Measurements from ENCODE around the gene ZNF521.

ZNF521 gene

GRCh38 chr18:25089470-25089869, 262.5 kb downstream of the ZNF521 start:
- H3K27ac ChIP-seq: no peak overlapping the region

GRCh38 chr18:25086876-25087275, 265.1 kb downstream of the ZNF521 start:
- Histone ChIP-seq H3K9ac (no peak overlapping the region), H3K27ac (no peak overlapping the region), H4K20me1 (no peaks in the 10 kb centered on the region), H3K4me3 (no peak overlapping the region), H3K9me3 (no peaks in the 10 kb centered on the region), H3K36me3 (no peaks in the 10 kb centered on the region), H3K4me1 (no peaks in the 10 kb centered on the region), H3K4me2 (no peak overlapping the region), H3K27me3 (no peaks in the 10 kb centered on the region)
- no peak for TF ChIP-seq Cebpa-rat (IDR thresholded peaks at IDR 0.05)

More at GRCh38 chr18:25089470-25089869, 262.5 kb downstream of the ZNF521 start:
- H3K27me3 ChIP-seq: no peaks in the 10 kb centered on the region
- TF ChIP-seq Cebpa-rat (IDR thresholded peaks at IDR 0.05): no peak
- no peaks in the 10 kb centered on the region for H3K36me3 ChIP-seq
- H3K9me3 ChIP-seq: no peaks in the 10 kb centered on the region
- H3K9ac ChIP-seq: no peak overlapping the region
- H3K4me2 ChIP-seq: no peak overlapping the region
- H4K20me1 ChIP-seq: no peaks in the 10 kb centered on the region
- no peaks in the 10 kb centered on the region for H3K4me1 ChIP-seq
- H3K4me3 ChIP-seq: no peak overlapping the region

- Histone ChIP-seq H3K36me3 (no peaks in the 10 kb centered on the region), H3K4me1 (no peaks in the 10 kb centered on the region), H3K27ac (no peak overlapping the region), H3K27me3 (no peaks in the 10 kb centered on the region), H4K20me1 (no peaks in the 10 kb centered on the region), H3K4me2 (no peak overlapping the region), H3K4me3 (no peak overlapping the region), H3K9me3 (no peaks in the 10 kb centered on the region), H3K9ac (no peak overlapping the region)
- no peak for TF ChIP-seq Cebpa-rat (IDR thresholded peaks at IDR 0.05)
Observed at GRCh38 chr18:25081001-25081400, 271.0 kb downstream of the ZNF521 start.

GRCh38 chr18:25080211-25080610, 271.8 kb downstream of the ZNF521 start:
- H3K9ac ChIP-seq: no peak overlapping the region
- no peak overlapping the region for H3K4me2 ChIP-seq
- no peak overlapping the region for H3K4me3 ChIP-seq
- no peaks in the 10 kb centered on the region for H3K9me3 ChIP-seq
- H3K27ac ChIP-seq: no peak overlapping the region
- no peaks in the 10 kb centered on the region for H3K4me1 ChIP-seq
- no peaks in the 10 kb centered on the region for H3K27me3 ChIP-seq
- no peaks in the 10 kb centered on the region for H3K36me3 ChIP-seq
- TF ChIP-seq Cebpa-rat (IDR thresholded peaks at IDR 0.05): no peak
- no peaks in the 10 kb centered on the region for H4K20me1 ChIP-seq

- no peak for TF ChIP-seq Cebpa-rat (IDR thresholded peaks at IDR 0.05)
- H3K27ac ChIP-seq: no peak overlapping the region
- H3K9ac ChIP-seq: no peak overlapping the region
- no peak overlapping the region for H3K4me3 ChIP-seq
- H3K4me2 ChIP-seq: no peak overlapping the region
- H4K20me1 ChIP-seq: no peaks in the 10 kb centered on the region
- no peaks in the 10 kb centered on the region for H3K4me1 ChIP-seq
- H3K27me3 ChIP-seq: no peaks in the 10 kb centered on the region
- no peaks in the 10 kb centered on the region for H3K9me3 ChIP-seq
- H3K36me3 ChIP-seq: no peaks in the 10 kb centered on the region
Observed at GRCh38 chr18:25077944-25078723, 273.8 kb downstream of the ZNF521 start.

GRCh38 chr18:25077038-25077943, 274.7 kb downstream of the ZNF521 start:
- H3K27ac ChIP-seq: no peak overlapping the region
- TF ChIP-seq Cebpa-rat (IDR thresholded peaks at IDR 0.05): no peak
- H3K9me3 ChIP-seq: no peaks in the 10 kb centered on the region
- no peak overlapping the region for H3K4me3 ChIP-seq
- no peaks in the 10 kb centered on the region for H3K4me1 ChIP-seq
- no peaks in the 10 kb centered on the region for H3K27me3 ChIP-seq
- no peak overlapping the region for H3K4me2 ChIP-seq
- H3K36me3 ChIP-seq: no peaks in the 10 kb centered on the region
- H3K9ac ChIP-seq: no peak overlapping the region
- H4K20me1 ChIP-seq: no peaks in the 10 kb centered on the region

- TF ChIP-seq Cebpa-rat (IDR thresholded peaks at IDR 0.05): no peak
- H3K9ac ChIP-seq: no peak overlapping the region
- no peak overlapping the region for H3K4me2 ChIP-seq
- H3K27me3 ChIP-seq: no peaks in the 10 kb centered on the region
- no peak overlapping the region for H3K27ac ChIP-seq
- H3K36me3 ChIP-seq: no peaks in the 10 kb centered on the region
- no peaks in the 10 kb centered on the region for H3K4me1 ChIP-seq
- H3K9me3 ChIP-seq: no peaks in the 10 kb centered on the region
- no peaks in the 10 kb centered on the region for H4K20me1 ChIP-seq
- H3K4me3 ChIP-seq: no peak overlapping the region
Observed at GRCh38 chr18:25075783-25076182, 276.2 kb downstream of the ZNF521 start.

GRCh38 chr18:25075331-25075730, 276.6 kb downstream of the ZNF521 start:
- Histone ChIP-seq H3K9ac (no peak overlapping the region), H3K27ac (no peak overlapping the region), H3K27me3 (no peaks in the 10 kb centered on the region), H4K20me1 (no peaks in the 10 kb centered on the region), H3K4me1 (no peaks in the 10 kb centered on the region), H3K36me3 (no peaks in the 10 kb centered on the region), H3K4me3 (no peak overlapping the region), H3K9me3 (no peaks in the 10 kb centered on the region), H3K4me2 (no peak overlapping the region)
- no peak for TF ChIP-seq Cebpa-rat (IDR thresholded peaks at IDR 0.05)

- H3K9ac ChIP-seq: no peak overlapping the region
- no peak overlapping the region for H3K27ac ChIP-seq
- H3K4me3 ChIP-seq: no peak overlapping the region
- H3K4me1 ChIP-seq: no peaks in the 10 kb centered on the region
- no peaks in the 10 kb centered on the region for H3K27me3 ChIP-seq
- no peaks in the 10 kb centered on the region for H3K9me3 ChIP-seq
- no peak overlapping the region for H3K4me2 ChIP-seq
- no peaks in the 10 kb centered on the region for H3K36me3 ChIP-seq
- TF ChIP-seq Cebpa-rat (IDR thresholded peaks at IDR 0.05): no peak
- H4K20me1 ChIP-seq: no peaks in the 10 kb centered on the region
Observed at GRCh38 chr18:25074925-25075324, 277.0 kb downstream of the ZNF521 start.

GRCh38 chr18:25072205-25072604, 279.8 kb downstream of the ZNF521 start:
- no peaks in the 10 kb centered on the region for H3K36me3 ChIP-seq
- no peak overlapping the region for H3K4me3 ChIP-seq
- H3K4me1 ChIP-seq: no peaks in the 10 kb centered on the region
- no peaks in the 10 kb centered on the region for H3K27me3 ChIP-seq
- H4K20me1 ChIP-seq: no peaks in the 10 kb centered on the region
- H3K9me3 ChIP-seq: no peaks in the 10 kb centered on the region
- H3K27ac ChIP-seq: no peak overlapping the region
- no peak overlapping the region for H3K4me2 ChIP-seq
- no peak for TF ChIP-seq Cebpa-rat (IDR thresholded peaks at IDR 0.05)
- no peak overlapping the region for H3K9ac ChIP-seq

All from BLaER1 (cell line).